K562 treated with DMSO at 1 percent for 48 hours (cell line): ENCODE data around the gene NT5C2. TPM values are rescaled to one million over a fixed set of nuclear protein-coding genes. Genes with fewer than 3 reads are reported as not detected.

Experiments used
- total RNA-seq: library from RNA; unstranded; fragments of 300-600 nt; gene quantifications from 2 replicates; pipeline ENCODE4 v1.2.3, GENCODE V29; 2022; ENCODE audit warnings: low replicate concordance; ENCODE audit errors: extremely low read depth

The NT5C2 gene
- not detected in 2 replicates for total RNA-seq

DNA sequence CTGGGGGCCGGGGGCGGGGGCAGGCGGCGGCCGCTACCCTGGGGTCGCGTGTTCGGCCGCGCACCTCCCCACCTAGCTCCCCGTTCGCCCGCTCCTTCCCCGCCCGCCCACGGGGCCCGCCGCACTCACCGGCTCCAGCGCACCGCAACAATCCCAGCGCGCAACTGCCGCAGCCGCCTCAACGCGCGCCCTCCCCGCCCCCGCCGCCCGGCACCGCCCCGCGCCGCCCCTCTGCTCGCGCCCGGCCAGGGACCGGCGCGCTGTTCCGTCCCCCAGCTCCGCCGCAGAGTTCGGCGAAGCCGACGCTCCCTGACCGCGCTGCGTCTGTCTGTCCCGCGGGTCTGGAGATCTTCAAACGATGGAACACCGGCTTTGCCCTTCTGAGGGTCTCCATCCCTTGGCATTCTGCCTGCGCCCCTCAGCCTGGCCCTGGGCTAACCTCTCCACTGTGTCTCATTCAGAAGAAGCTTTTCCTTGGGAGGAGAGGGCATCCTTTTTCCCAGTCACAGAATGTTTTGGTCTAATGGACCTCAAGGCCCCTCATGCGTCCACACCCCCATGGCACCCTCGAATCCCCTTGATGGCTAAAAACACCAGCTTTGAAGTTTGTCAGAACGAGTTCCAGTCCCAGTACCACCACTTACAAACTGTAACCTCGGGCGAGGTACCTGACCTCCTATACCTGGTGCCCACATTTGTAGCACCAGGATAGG lies at the start of gene NT5C2:
NT5C2 (minus strand) TSS at position 166 of the 713 bp plus-strand sequence. CDS start 18,314 bp downstream, outside the sequence.

Other genes with a start within 250 kb of the NT5C2 start
- gene RPEL1, start 52.6 kb upstream of the NT5C2 start, total RNA-seq, result not detected in 2 replicates
- gene INA, start 83.9 kb upstream of the NT5C2 start, total RNA-seq, result not detected in 2 replicates
- gene PCGF6, start 157.9 kb upstream of the NT5C2 start, total RNA-seq, result not detected in 2 replicates
- gene TAF5, start 174.7 kb upstream of the NT5C2 start, total RNA-seq, result not detected in 2 replicates
- not detected in 2 replicates for gene ATP5MK, start 203.2 kb upstream of the NT5C2 start, total RNA-seq
- not detected in 2 replicates for gene PDCD11, start 203.4 kb upstream of the NT5C2 start, total RNA-seq